Neutrophil (primary cell): ENCODE results near the gene BIRC5.

Experiments
- H3K27ac ChIP-seq: fragments of 200-600 bp; sonication (generic); 2 replicates; pipeline ENCODE4 v1.5.1; 2016; ENCODE audit warnings: mild to moderate bottlenecking, moderate library complexity
- H3K27me3 ChIP-seq: fragments of 200-600 bp; sonication (generic); 2 replicates; pipeline ENCODE4 v1.6.0; 2016; ENCODE audit warnings: mild to moderate bottlenecking
- H3K36me3 ChIP-seq: fragments of 200-600 bp; sonication (generic); 2 replicates; pipeline ENCODE4 v1.5.1; 2017
- H3K4me1 ChIP-seq, 2 experiments: fragments of 200-600 bp in 1 of 2; sonication (generic) in 1 of 2; 1 replicate in 1 of 2; 2 replicates in 1 of 2; pipeline versions ENCODE4 v1.5.1 to v1.6.1; 2013 to 2016; ENCODE audit warnings: low read depth in 1 of 2, low read length in 1 of 2, mild to moderate bottlenecking in 1 of 2, moderate library complexity in 1 of 2; ENCODE audit not compliant: control insufficient read depth in 1 of 2, insufficient read depth in 1 of 2
- H3K4me3 ChIP-seq, 2 experiments: fragments of 200-600 bp in 1 of 2; sonication (generic) in 1 of 2; 1 replicate in 1 of 2; 2 replicates in 1 of 2; pipeline ENCODE4 v1.5.1; 2013 to 2016; ENCODE audit warnings: low read depth in 1 of 2, low read length in 1 of 2, mild to moderate bottlenecking in 1 of 2, moderate library complexity in 1 of 2
- H3K9me3 ChIP-seq: fragments of 200-600 bp; sonication (generic); 2 replicates; pipeline ENCODE4 v1.5.1; 2016
- TF ChIP-seq, protein P1 (sequence below): fragments of 200-600 bp; sonication (generic); IDR thresholded peaks from 2 replicates; pipeline ENCODE4 v1.5.1; 2016; ENCODE audit warnings: antibody characterized with exemption

BIRC5 gene

DNA sequence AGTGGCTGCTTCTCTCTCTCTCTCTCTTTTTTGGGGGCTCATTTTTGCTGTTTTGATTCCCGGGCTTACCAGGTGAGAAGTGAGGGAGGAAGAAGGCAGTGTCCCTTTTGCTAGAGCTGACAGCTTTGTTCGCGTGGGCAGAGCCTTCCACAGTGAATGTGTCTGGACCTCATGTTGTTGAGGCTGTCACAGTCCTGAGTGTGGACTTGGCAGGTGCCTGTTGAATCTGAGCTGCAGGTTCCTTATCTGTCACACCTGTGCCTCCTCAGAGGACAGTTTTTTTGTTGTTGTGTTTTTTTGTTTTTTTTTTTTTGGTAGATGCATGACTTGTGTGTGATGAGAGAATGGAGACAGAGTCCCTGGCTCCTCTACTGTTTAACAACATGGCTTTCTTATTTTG, 9.7 kb downstream of the BIRC5 start:
- no peaks in the 10 kb centered on the region for H3K9me3 ChIP-seq
- H3K27ac ChIP-seq = no peak overlapping the region
- H3K4me3 ChIP-seq = no peak overlapping the region
- TF ChIP-seq, protein P1, sequence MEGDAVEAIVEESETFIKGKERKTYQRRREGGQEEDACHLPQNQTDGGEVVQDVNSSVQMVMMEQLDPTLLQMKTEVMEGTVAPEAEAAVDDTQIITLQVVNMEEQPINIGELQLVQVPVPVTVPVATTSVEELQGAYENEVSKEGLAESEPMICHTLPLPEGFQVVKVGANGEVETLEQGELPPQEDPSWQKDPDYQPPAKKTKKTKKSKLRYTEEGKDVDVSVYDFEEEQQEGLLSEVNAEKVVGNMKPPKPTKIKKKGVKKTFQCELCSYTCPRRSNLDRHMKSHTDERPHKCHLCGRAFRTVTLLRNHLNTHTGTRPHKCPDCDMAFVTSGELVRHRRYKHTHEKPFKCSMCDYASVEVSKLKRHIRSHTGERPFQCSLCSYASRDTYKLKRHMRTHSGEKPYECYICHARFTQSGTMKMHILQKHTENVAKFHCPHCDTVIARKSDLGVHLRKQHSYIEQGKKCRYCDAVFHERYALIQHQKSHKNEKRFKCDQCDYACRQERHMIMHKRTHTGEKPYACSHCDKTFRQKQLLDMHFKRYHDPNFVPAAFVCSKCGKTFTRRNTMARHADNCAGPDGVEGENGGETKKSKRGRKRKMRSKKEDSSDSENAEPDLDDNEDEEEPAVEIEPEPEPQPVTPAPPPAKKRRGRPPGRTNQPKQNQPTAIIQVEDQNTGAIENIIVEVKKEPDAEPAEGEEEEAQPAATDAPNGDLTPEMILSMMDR = no peak
- H3K36me3 ChIP-seq = peaks cover 52% of the 10 kb centered on the region
- peaks cover 4 to 9% of the 10 kb centered on the region in 2 experiments for H3K4me1 ChIP-seq
- peaks cover 27% of the 10 kb centered on the region for H3K27me3 ChIP-seq

DNA sequence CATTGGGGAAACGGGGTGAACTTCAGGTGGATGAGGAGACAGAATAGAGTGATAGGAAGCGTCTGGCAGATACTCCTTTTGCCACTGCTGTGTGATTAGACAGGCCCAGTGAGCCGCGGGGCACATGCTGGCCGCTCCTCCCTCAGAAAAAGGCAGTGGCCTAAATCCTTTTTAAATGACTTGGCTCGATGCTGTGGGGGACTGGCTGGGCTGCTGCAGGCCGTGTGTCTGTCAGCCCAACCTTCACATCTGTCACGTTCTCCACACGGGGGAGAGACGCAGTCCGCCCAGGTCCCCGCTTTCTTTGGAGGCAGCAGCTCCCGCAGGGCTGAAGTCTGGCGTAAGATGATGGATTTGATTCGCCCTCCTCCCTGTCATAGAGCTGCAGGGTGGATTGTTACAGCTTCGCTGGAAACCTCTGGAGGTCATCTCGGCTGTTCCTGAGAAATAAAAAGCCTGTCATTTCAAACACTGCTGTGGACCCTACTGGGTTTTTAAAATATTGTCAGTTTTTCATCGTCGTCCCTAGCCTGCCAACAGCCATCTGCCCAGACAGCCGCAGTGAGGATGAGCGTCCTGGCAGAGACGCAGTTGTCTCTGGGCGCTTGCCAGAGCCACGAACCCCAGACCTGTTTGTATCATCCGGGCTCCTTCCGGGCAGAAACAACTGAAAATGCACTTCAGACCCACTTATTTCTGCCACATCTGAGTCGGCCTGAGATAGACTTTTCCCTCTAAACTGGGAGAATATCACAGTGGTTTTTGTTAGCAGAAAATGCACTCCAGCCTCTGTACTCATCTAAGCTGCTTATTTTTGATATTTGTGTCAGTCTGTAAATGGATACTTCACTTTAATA, 10.4 kb downstream of the BIRC5 start:
- TF ChIP-seq, protein P1 = no peak
- Histone ChIP-seq H3K36me3 (peaks cover 49% of the 10 kb centered on the region), H3K4me3 (no peak overlapping the region), H3K4me1 (peaks cover 4 to 9% of the 10 kb centered on the region in 2 experiments), H3K9me3 (no peaks in the 10 kb centered on the region), H3K27ac (no peak overlapping the region), H3K27me3 (peaks cover 34% of the 10 kb centered on the region)

DNA sequence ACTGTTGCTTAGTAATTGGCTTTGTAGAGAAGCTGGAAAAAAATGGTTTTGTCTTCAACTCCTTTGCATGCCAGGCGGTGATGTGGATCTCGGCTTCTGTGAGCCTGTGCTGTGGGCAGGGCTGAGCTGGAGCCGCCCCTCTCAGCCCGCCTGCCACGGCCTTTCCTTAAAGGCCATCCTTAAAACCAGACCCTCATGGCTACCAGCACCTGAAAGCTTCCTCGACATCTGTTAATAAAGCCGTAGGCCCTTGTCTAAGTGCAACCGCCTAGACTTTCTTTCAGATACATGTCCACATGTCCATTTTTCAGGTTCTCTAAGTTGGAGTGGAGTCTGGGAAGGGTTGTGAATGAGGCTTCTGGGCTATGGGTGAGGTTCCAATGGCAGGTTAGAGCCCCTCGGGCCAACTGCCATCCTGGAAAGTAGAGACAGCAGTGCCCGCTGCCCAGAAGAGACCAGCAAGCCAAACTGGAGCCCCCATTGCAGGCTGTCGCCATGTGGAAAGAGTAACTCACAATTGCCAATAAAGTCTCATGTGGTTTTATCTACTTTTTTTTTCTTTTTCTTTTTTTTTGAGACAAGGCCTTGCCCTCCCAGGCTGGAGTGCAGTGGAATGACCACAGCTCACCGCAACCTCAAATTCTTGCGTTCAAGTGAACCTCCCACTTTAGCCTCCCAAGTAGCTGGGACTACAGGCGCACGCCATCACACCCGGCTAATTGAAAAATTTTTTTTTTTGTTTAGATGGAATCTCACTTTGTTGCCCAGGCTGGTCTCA, 11.2 kb downstream of the BIRC5 start:
- Histone ChIP-seq H3K4me1 (peaks cover 4 to 9% of the 10 kb centered on the region in 2 experiments), H3K27me3 (peaks cover 42% of the 10 kb centered on the region), H3K9me3 (no peaks in the 10 kb centered on the region), H3K27ac (no peak overlapping the region), H3K4me3 (no peak overlapping the region), H3K36me3 (peaks cover 43% of the 10 kb centered on the region)
- TF ChIP-seq, protein P1 = no peak

DNA sequence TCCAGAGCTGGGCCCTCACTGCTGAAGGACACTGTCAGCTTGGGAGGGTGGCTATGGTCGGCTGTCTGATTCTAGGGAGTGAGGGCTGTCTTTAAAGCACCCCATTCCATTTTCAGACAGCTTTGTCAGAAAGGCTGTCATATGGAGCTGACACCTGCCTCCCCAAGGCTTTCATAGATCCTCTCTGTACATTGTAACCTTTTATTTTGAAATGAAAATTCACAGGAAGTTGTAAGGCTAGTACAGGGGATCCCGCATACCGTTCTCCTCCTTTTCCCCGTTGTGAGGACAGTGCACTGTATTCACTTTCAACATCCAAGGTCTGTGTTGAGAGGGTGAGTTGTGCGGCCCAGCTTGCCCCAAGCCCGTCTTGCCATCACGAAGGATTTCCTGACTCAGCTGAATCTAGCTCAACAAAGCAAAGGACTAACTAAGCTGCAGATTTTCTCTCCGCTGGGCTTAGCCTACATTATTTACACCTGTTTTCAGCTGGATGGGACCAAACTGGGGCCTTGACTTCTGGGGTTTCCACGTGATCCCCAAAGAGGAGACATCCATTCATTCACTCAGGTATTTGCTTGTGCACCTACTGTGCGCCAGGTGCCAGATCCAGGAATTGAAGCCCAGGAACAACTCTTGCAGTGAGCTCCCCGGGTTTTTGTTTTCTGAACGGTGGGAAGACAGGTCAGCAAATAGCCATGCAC, 12.2 kb downstream of the BIRC5 start:
- Histone ChIP-seq H3K9me3 (no peaks in the 10 kb centered on the region), H3K36me3 (peaks cover 37% of the 10 kb centered on the region), H3K27me3 (peaks cover 51% of the 10 kb centered on the region), H3K27ac (no peak overlapping the region), H3K4me1 (peaks cover 4 to 9% of the 10 kb centered on the region in 2 experiments), H3K4me3 (no peak overlapping the region)
- TF ChIP-seq, protein P1 = no peak

DNA sequence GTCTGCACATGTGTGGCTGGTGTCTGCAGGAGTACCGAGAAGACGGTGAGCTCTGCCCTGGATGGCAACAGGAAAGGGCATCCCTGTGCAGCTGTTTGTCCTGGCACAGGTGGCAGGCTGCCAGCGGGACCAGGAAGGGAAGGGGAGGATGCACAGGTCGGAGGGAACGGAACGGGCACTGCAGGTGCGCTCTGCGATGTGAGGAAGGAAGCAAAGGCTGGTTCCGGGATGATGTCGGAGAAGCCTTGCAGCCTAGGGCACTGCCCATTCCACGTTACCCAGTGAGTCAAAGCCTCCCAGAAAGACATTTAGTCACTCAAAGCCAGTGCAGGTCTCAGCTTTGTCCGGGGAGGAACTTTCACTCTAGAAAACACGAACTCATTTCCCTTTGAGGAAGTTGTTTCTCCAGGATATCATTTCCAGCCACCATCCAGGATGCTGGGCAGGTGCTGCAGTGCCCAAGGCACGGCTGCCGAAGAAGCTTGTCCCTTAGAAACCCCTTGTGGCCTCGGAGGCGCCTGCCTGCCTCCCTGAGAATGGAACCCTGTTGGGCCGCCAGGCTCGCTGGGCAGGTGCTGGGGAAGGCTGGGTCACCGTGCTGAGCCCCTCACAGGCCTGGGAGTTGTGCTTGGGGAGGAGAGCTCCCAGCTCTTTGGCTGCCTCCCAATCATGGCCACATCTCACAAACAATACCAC, 12.9 kb downstream of the BIRC5 start:
- Histone ChIP-seq H3K4me3 (no peak overlapping the region), H3K27ac (no peak overlapping the region), H3K27me3 (peaks cover 58% of the 10 kb centered on the region), H3K4me1 (peaks cover 4 to 9% of the 10 kb centered on the region in 2 experiments), H3K9me3 (no peaks in the 10 kb centered on the region), H3K36me3 (peaks cover 30% of the 10 kb centered on the region)
- TF ChIP-seq, protein P1 = no peak
